HG02571 (cell line): Measurements from ENCODE around the gene ZNF490.
A peak's percentile ranks its signal among the peaks of the same experiment; 100 is the strongest.
"Not testable (repeated sequence)": the region's sequence is repeated elsewhere in the genome, so short reads cannot be mapped to it uniquely, and the experiment has no call there.

ENCODE experiments used
- ATAC-seq: cut with Tn5 transposase; IDR thresholded peaks from one replicate; pipeline ENCODE4 v1.9.1; 2021; ENCODE audit warnings: mild to moderate bottlenecking, moderate library complexity; ENCODE audit not compliant: unreplicated experiment

Gene ZNF490

DNA sequence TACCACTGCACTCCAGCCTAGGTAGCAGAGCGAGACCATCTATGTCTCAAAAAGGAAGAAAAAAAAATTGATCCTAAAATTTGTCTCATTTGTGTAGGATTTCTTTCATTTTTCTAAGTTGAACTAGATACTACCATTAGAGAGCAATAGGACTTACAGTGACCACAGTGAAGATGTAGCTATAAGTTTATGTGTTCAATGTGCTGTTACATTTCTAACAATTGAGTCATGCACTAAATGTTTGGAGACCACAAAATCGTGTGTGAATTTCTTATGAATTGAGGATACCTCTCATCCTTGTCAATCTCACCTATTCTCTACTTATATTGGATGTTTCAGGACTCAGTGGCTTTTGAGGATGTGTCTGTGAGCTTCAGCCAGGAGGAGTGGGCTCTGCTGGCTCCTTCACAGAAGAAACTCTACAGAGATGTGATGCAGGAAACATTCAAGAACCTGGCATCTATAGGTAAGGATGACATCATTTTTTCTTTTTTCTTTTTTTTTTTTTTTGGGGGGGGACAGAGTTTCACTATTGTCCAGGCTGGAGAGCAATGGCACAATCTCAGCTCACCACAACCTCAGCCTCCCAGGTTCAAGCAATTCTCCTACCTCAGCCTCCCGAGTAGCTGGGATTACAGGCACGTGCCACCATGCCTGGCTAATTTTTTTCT is 12.9 kb upstream of the ZNF490 start:
- ATAC-seq, result no peak

DNA sequence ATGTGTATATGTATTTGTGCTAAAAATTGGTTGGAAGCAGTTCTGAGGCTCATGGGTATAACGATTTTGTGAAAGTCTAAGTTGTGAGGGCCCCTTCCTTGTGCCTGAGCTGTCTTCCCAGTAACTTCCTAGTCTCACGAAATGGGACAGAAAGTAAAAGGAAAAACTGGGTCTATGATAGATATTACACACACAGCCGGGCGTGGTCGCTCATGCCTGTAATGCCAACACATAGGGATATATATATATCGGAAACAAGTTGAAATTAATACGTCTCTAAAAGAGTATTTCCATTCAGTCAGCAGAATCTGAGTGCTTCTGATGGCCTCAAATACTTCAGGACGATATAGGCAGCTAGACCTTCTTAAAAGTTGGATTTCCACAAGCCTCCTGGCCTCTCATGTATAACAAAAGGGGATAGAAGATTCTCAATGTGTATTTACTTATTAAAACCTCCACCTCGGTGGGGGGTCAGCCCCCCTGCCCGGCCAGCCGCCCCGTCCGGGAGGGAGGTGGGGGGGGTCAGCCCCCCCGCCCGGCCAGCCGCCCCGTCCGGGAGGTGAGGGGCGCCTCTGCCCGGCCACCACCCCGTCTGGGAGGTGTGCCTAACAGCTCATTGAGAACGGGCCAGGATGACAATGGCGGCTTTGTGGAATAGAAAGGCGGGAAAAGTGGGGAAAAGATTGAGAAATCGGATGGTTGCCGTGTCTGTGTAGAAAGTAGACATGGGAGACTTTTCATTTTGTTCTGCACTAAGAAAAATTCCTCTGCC is 10.8 kb upstream of the ZNF490 start:
- ATAC-seq, result not testable (repeated sequence)

DNA sequence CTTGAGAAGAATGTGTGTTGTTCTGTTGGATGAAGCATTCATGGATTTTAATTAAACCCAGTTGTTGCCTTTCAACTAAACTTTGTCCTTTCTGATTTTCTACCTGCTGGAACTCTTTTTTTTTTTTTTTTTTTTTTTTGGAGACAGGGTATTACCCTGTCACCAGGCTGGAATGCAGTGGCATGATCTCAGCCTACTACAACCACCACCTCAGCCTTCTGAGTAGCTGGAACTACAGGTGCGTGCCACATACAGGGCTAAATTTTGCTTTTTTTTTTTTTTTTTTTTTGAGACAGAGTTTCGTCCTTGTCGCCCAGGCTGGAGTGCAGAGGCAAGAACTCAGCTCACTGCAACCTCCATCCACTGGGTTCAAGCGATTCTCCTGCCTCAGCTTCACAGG is 7.0 kb upstream of the ZNF490 start:
- ATAC-seq, result no peak

DNA sequence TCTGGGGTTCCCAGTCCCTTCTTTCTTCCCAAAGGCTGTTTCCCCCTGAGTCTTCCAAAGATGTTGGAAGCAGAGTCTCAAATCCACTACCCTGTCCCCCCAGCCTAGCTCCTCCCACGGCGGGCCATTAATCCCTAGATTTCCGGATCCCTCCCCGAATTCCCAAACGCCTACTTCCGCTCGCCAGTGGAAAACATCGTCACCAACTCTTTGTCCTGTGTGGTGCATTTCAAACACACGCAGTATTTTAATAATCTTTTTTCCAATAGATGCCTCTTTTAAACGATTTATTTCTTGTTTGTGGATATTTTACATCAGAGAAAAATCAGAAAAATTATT is 717 bp upstream of the ZNF490 start:
- no peak for ATAC-seq

DNA sequence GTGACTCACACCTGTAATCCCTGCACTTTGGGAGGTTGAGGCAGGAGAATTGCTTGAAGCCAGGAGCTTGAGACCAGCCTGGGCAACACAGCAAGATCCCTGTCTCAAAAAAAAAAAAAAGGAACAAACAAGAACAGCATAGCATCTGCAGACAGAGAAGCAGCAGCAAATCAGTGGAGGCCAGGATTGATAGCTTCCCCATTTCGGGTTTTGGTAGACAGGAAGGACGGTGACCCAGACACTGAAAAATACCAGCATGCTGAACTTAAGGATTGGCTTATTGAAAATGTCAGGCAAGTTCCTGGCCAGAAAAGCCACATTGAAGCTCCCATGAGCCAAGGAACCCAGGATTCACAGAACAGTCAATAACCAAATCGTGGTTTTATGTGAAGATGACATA is 3.0 kb downstream of the ZNF490 start:
- no peak for ATAC-seq

DNA sequence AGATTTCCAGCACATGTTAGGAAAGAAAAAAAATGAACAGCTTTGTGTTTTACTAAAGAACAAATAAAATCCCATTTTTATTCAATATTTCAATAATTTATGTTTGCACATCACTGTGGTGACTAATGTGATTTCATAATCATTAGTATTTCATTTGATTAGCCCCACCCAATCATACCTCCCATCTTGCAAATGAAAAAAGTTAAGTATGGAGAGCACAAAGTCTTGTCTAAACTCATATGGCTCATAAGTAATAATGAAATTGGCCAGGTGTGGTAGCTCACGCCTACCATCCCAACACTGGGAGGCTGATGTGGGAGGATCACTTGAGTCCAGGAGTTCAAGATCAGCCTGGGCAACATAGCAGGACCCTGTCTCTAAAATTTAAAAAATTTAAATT is 3.8 kb downstream of the ZNF490 start:
- ATAC-seq, result no peak

DNA sequence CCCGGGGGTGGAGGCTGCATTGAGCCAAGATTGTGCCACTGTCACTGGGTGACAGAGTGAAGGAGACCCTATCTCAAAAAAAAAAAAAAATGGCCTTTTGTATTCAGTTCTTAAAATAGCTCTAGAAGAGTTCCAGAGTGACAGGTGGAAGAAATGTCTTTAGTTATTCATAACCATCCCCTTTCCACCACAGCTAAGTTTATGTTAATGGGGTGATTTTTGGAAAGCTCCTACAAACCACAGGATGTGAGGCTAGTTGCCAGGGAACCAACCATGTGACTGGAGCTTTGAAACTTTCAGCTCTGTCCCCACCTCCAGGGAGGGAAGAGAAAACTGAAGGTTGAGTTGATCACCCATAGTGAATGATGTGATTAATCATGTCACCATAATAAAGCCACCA is 6.9 kb downstream of the ZNF490 start:
- no peak for ATAC-seq

DNA sequence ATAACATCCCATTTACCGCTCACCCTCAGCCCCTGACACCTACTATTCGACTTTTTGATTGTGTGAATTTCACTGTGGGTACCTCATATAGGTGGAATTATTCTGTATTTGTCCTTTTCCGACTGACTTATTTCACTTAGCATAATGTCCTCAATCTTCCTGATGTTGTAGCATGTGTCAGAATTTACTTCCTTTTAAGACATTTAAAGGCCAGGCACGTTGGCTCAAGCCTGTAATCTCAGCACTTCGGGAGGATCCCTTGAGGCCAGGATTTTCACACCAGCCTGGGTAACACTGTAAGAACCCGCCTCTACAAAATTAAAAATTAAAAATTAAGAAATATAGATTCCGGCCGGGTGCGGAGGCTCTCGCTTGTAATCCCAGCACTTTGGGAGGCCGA is 13.0 kb downstream of the ZNF490 start:
- ATAC-seq, result no peak

DNA sequence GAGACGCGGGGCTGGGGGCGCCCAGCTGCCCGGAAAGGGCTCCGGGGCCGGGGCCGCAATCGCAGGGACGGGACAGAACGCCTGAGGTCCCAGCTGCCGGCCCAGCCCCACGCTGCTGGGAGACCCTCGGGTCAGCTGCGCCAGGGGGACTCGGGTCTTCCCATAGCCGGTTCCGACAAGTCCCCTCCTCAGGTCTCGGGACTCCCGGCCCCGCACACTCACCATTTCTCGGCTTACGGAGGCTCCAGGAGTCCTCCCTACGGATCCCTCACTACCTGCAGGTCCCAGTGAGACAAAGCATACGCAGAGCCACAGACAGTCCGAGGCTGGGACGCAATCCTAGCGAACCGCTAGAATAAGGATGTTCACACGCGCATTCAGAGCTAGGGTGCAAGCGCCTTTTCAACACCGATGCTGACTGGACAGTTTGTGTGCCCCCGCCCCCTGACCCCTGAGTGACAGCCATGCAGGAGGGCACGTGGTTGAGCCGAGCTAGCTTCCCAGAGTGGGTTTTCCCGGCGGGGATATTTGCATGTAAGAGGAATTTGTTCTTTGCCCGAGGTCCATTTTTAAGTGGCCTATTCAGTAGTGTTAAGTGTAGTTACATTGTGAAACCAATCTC is 13.6 kb downstream of the ZNF490 start:
- ATAC-seq, result no peak

DNA sequence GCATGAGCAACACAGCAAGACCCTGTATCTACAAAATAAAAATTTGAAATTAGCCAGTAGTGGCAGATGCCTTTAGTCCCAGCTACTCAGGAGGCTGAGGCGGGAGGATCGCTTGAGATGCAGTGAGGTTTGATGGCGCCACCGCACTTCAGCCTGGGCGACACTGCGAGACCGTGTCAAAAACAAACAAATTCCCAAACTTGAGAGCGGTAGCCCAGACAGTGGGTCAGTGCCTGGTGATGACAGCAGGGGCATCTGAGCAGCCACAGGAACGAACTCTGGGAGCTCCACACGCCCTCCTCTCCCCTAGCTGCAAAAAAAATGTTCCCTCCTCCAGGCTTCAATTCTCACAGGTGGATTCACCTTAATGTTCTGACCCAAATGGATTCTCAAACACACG is 14.1 kb downstream of the ZNF490 start:
- no peak for ATAC-seq

DNA sequence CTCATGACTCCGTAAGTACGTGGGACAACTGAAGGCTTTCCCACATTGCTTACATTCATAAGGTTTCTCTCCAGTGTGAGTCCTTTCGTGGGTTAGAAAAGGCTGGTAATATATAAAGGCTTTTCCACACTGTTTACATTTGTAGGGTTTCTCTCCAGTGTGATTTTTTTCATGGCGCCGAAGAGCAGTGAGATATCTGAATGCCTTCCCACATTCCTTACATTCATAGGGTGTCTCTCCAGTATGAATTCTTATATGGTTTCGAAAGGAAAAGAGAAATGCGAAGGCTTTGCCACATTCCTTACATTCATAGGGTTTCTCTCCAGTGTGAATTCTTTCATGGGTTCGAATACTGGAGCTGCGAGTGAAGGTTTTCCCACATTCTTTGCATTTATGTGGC is 29.5 kb downstream of the ZNF490 start:
- ATAC-seq, result no peak

DNA sequence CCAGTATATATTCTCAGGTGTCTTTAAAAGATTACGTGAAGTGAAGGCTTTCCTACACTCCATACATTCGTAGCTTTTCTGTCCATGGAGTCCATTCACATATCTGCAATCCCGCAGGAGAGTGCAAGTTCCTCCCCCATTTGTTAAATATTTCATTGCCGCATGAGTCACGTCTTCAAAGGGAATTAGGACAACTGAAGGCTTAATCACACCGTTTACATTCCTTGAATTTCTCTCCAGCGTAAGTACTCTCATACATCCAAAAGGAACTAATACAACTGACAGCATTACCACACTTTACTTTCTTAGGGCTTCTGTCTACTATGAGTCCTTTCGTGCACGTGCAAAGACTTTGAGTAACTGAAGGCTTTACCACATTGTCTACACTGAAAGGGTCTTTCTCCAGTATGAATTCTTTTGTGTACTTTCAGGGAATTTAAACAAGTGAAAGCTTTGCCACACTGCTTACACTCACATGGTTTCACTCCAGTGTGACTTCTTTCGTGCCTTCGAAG is 30.4 kb downstream of the ZNF490 start:
- no peak for ATAC-seq

DNA sequence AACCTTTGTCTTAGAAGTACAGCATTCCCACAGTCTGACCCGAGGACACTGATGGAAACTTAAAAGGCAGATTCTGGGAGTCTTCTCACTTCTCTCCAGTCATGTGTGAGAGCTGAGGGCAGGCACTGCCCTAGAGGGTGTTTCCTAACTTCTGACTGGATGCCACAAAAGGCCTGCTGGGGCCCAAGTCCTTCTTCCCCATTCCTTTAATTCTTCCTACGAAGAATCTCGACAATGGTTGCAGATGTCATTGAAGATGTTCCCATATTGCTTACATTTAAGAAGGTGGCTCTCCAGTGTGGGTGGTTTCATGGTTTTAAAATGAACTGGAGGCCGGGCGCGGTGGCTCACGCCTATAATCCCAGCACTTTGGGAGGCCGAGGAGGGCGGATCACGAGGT is 32.0 kb downstream of the ZNF490 start:
- no peak for ATAC-seq

DNA sequence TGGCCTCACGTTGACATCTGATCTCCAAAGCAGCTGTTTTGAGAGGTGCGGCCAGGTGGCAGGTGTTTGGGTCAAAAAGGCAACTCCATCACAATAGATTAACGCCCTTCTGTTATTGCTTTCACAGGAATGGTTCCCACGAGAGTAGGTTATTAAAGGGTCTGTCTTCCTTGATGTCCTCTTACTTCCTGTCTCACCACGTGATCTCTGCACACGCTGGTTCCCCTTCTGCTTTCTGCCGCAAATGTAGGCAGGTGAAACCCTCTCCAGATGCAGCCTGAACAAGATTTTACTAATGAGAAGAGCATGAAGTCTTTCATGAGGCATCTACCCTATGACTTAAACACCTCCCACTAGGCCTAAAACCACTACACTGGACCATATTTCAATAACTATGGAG is 36.6 kb downstream of the ZNF490 start:
- ATAC-seq, result no peak

DNA sequence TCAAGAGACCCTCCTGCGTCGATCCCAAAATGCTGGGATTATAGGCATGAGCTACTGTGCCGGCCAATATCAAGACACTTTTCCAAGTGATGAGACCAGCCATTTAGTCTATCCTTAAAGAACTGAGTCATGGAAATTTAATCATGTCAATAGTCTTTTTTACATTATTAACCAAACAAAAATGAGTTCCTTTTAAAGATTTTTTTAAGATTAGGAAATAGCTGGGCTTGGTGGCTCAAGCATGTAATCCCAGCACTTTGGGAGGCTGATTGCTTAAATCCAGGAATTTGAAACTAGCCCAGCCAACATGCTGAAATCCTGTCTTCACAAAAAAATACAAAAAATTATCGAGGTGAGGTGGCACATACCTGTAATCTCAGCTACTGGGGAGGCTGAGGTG is 42.7 kb downstream of the ZNF490 start:
- no peak for ATAC-seq

DNA sequence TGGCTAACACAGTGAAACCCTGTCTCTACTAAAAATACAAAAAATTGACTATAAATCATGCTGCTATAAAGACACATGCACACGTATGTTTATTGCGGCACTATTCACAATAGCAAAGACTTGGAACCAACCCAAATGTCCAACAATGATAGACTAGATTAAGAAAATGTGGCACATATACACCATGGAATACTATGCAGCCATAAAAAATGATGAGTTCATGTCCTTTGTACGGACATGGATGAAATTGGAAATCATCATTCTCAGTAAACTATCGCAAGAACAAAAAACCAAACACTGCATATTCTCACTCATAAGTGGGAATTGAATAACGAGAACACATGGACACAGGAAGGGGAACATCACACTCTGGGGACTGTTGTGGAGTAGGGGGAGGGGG is 44.2 kb downstream of the ZNF490 start:
- ATAC-seq, result not testable (repeated sequence)

DNA sequence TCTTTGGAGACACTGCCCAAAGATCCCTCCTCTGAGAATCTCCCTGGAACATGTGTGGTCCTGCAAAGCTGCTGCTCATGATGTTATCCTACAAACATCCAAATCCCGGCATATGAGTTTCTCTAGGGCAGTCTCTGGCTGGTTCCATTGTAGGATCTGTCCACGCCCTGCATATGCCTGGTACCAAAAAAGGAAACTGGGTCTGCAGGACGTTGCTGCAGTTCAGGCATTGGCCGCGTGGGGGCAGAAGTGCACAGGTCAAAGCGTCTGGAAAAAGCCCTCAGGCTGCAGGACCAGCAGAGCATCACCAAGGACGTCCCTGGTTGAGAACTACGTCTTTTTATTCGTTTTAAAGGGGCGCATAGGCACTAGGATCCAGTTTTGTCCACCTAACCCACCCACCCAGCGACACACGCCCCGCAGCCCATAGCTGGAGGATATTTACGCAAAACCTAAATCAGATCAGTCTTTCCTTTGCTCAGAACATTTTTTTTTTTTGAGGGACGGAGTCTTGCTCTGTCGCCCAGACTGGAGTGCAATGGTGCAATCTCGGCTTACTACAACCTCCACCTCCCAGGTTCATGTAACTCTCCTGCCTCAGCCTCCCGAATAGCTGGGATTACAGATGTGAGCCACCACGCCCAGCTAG is 46.5 kb downstream of the ZNF490 start:
- no peak for ATAC-seq

DNA sequence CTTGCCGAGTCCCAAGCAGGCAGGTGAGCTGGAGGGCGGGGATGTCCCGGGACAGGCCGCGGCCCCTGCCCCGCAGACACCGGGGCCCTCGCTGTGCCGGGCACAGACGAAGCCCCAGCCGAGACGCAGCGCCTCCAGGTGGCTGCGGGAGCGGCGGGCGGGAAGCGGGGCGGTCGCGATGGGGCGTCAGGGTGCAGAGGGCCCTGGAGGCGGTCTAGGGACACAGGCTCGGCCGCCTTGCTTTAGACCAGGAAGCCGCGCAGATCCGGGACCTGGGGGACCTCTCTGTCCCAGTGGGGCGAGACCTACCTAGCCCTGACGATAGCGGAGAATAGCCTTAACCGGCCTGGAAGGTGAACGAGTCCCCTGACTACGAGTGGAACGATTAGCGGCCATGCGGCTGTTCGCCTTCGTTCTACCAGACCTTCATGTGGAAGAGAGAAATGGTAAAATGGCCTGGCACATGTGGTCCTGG is 55.1 kb downstream of the ZNF490 start:
- ATAC-seq, result no peak

DNA sequence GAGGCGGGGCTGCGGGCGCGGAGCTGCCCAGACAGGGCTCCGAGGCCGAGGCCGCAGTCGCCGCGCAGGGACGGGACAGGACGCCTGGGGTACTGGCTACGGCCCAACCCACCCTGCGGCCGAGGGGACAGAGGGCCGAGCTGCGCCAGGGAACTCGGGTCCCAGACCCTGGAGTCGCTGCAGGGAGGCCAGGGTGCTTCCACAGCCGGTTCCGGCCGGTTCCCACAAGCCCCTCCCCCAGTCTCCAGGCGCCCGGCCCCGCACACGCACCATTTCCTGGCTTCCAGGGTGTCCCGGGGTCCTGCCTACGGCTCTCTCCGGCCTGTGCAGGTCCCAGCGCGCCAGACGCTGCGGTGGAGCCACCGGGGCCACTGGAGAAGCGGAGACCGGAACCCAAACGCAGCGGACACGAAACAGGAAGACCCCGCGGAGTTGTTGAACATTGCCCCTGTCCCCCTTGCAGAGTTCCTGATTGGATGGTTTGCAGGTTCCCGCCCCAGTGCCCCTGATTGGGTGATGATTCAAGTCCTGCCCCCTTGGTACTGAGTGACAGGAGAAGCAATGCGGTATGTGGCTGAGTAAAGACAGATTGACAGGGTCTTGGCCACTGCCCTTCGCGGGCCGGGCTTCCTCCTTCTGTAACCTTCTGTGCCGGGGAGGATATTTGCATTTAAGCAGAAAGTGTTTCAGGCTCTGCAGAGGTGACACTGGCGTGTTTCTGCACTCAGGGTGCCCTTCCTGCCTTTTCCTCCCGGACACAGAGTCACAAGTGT is 59.4 kb downstream of the ZNF490 start, which contains the start of gene ZNF564:
ZNF564 (minus strand) TSS at position 423 of the 773 bp plus-strand sequence; CDS start at position 273, 150 bp downstream.
- peak; percentile 98 for ATAC-seq

DNA sequence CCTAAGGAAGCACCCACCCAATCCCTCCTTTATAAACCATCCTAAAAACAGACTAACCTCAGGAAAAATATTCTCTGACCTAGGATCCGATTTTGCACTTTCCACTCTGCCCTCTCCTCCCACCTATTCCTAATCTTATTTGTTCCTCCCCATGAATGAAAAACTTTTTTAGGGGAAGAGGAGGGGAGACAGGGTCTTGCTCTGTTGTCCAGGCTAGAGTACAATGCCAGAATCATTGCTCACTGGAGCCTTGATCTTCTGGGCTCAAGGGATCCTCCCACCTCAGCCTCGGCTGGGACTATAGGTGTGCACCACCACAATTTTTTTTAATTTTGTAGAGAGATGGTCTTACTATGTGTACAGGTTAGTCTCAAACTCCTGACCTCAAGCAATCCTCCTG is 63.7 kb downstream of the ZNF490 start:
- ATAC-seq, result no peak

DNA sequence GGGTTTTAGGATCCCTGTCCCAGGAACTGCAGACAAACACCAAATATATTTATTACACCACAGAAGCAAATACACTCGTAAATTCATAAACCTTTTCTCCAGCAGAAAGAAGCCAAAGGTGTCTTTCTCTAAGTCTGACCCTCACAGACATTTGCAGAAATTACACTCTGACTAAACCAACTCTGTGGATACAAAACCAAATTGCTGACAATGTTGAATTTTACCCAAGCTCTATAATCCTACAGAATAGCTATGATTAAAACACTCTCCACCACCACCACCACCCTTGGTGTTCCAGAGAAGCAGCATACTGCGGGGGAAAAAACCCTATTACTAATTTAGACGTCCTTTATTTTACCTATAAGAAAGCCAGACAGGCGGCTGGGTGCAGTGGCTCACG is 64.5 kb downstream of the ZNF490 start:
- ATAC-seq, result no peak
